OCI-LY3 (cell line): ENCODE data around the gene RSBN1L.
"Not testable (repeated sequence)": the region's sequence is repeated elsewhere in the genome, so short reads cannot be mapped to it uniquely, and the experiment has no call there.

Experiments used
- EZH2phosphoT487 ChIP-seq: fragments of 200-600 bp; shearing (Covaris generic); IDR thresholded peaks from 2 replicates; pipeline ENCODE4 v1.6.1; 2018; ENCODE audit warnings: antibody characterized with exemption, mixed run types, low read depth
- TF ChIP-seq, protein P1 (sequence below): fragments of 200-600, 300-600 bp; sonication (generic); IDR thresholded peaks from 2 replicates; pipeline ENCODE4 v1.5.1; 2014; ENCODE audit warnings: antibody characterized with exemption, low read length, low read depth

DNA sequence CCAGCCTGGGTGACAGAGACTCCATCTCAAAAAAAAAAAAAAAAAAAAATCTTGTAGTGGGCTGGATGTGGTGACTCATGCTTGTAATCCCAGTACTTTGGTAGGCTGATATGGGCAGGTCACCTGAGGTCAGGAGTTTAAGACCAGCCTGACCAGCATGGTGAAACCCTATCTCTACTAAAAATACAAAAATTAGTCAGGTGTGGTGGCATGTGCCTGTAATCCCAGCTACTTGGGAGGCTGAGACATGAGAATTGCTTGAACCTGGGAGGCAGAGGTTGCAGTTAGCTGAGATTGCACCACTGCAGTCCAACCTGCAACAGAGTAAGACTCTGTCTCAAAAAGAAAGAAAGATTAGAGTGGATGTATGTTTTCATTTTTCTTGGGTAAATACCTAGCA lies 18.7 kb downstream of the RSBN1L start:
- TF ChIP-seq, protein P1, sequence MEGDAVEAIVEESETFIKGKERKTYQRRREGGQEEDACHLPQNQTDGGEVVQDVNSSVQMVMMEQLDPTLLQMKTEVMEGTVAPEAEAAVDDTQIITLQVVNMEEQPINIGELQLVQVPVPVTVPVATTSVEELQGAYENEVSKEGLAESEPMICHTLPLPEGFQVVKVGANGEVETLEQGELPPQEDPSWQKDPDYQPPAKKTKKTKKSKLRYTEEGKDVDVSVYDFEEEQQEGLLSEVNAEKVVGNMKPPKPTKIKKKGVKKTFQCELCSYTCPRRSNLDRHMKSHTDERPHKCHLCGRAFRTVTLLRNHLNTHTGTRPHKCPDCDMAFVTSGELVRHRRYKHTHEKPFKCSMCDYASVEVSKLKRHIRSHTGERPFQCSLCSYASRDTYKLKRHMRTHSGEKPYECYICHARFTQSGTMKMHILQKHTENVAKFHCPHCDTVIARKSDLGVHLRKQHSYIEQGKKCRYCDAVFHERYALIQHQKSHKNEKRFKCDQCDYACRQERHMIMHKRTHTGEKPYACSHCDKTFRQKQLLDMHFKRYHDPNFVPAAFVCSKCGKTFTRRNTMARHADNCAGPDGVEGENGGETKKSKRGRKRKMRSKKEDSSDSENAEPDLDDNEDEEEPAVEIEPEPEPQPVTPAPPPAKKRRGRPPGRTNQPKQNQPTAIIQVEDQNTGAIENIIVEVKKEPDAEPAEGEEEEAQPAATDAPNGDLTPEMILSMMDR = not testable (repeated sequence)
- not testable (repeated sequence) for TF ChIP-seq EZH2phosphoT487
